Neural crest cell (in vitro differentiated cells): ENCODE measurements around the gene ANO9. TPM values are rescaled to one million over a fixed set of nuclear protein-coding genes. Genes with fewer than 3 reads are reported as not detected.

Experiments
- DNase-seq: peaks from one replicate; pipeline ENCODE4 v3.0.0; 2021; ENCODE audit warnings: low read depth, mixed read lengths, low spot score
- H3K27ac Mint-ChIP-seq: one replicate; pipeline ENCODE4 v1.8.0; 2021; ENCODE audit warnings: mild to moderate bottlenecking, mixed read lengths; ENCODE audit not compliant: unreplicated experiment
- H3K27me3 Mint-ChIP-seq: 2 replicates; pipeline ENCODE4 v1.8.0; 2021; ENCODE audit warnings: low read depth, mild to moderate bottlenecking, mixed read lengths
- H3K36me3 Mint-ChIP-seq: 2 replicates; pipeline ENCODE4 v1.8.0; 2021; ENCODE audit warnings: low read depth, mild to moderate bottlenecking, mixed read lengths
- H3K4me1 Mint-ChIP-seq: 2 replicates; pipeline ENCODE4 v1.8.0; 2021; ENCODE audit warnings: mixed read lengths
- H3K4me3 Mint-ChIP-seq: one replicate; pipeline ENCODE4 v1.8.0; 2021; ENCODE audit warnings: mild to moderate bottlenecking, mixed read lengths
- H3K9me3 Mint-ChIP-seq: 2 replicates; pipeline ENCODE4 v1.8.0; 2021; ENCODE audit warnings: mixed read lengths
- total RNA-seq: library from RNA; stranded (reverse); gene quantifications from 2 replicates; pipeline ENCODE4 v1.2.1, GENCODE V29; 2021
- TF ChIP-seq, protein P1 (sequence below): fragments of 200-600 bp; sonication (generic); conservative IDR thresholded peaks from 2 replicates; pipeline ENCODE4 v1.5.0; 2021; ENCODE audit warnings: antibody characterized with exemption, mild to moderate bottlenecking

The ANO9 gene
- total RNA-seq, 1 donor from 2014 or later = not detected

DNA sequence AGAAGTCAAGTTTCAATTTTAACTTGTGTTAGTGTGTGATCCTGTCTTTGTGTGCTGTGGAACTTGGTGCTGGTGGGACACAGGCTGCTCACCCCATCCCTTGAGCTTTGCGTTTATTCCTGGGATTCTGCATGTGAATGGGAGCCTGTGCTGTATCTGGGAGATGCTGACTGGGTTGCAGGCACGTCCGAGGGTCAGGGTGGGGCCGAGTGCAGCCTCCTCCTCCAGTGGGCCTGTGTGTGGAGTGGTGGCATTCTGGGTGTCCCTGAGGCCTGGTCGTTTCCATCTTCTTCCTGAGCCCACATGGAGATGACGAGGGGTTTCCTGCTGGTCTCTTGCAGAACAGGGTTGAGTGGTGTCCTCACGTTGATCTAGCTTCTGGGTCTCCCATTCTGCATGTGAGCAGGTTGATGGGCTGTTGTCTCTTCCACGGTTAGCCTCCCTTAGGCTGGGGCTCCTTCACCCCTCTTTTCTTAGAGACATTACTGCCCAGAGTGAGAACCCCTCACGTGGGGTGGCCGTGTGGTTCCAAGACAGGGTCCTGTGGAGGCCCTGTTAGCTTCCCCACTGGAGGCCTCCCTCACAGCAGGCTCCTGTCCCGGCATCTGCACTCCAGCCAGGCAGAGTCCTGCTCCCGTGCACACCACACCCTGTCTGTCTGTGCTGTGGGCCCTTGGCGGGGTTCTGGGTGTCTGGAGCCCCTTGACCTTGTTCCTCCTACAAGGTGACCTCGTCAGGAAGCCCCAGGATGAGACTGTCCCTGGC, 13.2 kb upstream of the ANO9 start:
- DNase-seq = no peak
- Mint-ChIP-seq H3K9me3 (no peaks in the 10 kb centered on the region), H3K27me3 (no peaks in the 10 kb centered on the region), H3K4me1 (peaks cover 12% of the 10 kb centered on the region), H3K4me3 (peak overlapping the region; percentile 82), H3K27ac (peak overlapping the region; percentile 62), H3K36me3 (no peaks in the 10 kb centered on the region)
- TF ChIP-seq, protein P1, sequence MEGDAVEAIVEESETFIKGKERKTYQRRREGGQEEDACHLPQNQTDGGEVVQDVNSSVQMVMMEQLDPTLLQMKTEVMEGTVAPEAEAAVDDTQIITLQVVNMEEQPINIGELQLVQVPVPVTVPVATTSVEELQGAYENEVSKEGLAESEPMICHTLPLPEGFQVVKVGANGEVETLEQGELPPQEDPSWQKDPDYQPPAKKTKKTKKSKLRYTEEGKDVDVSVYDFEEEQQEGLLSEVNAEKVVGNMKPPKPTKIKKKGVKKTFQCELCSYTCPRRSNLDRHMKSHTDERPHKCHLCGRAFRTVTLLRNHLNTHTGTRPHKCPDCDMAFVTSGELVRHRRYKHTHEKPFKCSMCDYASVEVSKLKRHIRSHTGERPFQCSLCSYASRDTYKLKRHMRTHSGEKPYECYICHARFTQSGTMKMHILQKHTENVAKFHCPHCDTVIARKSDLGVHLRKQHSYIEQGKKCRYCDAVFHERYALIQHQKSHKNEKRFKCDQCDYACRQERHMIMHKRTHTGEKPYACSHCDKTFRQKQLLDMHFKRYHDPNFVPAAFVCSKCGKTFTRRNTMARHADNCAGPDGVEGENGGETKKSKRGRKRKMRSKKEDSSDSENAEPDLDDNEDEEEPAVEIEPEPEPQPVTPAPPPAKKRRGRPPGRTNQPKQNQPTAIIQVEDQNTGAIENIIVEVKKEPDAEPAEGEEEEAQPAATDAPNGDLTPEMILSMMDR = no peak

DNA sequence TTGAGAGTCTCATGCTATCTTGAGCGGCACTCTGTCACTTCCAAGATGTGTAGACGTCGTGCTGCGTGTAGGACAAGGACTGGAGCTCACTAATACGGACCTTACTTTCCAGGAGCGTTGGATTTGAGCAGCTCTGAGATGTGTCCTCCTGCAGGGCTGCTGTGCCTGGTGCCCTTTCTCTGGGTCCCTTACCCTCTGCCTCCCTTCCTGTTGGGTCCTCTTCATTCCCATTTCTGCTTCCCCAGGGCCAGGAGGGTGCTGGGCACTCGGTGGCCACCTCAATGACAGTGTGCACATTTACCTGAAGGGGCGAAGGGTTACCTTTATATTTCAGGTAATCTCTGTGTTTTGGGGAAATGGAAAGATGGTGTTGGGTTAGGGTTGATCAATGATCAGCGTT, 12.2 kb upstream of the ANO9 start:
- no peaks in the 10 kb centered on the region for H3K27me3 Mint-ChIP-seq
- H3K4me3 Mint-ChIP-seq = no peak overlapping the region
- peaks cover 14% of the 10 kb centered on the region for H3K4me1 Mint-ChIP-seq
- H3K36me3 Mint-ChIP-seq = no peaks in the 10 kb centered on the region
- H3K9me3 Mint-ChIP-seq = no peaks in the 10 kb centered on the region
- no peak for DNase-seq
- TF ChIP-seq, protein P1 = no peak
- H3K27ac Mint-ChIP-seq = no peak overlapping the region

DNA sequence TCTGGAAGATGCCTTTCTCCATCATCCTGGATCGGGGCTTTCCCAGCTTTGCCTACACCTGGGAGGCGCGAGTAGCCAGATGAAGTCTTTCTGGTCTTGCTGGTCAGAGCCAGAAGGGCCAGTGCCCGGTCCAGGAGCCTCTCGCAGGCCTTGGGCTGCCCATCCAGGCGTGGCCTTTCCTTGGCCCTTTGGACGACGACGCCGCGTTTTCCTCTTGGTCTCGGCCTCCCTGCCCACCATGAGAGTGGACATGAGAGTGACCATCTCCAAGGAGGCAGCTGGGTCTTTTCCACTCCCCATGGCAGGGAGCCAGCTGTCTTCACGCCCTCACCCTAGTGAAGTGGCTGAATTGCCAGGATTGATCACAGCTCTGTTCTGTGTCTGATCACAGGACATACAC, 11.8 kb upstream of the ANO9 start:
- no peaks in the 10 kb centered on the region for H3K27me3 Mint-ChIP-seq
- H3K9me3 Mint-ChIP-seq = no peaks in the 10 kb centered on the region
- H3K4me3 Mint-ChIP-seq = peak overlapping the region; percentile 64
- no peaks in the 10 kb centered on the region for H3K36me3 Mint-ChIP-seq
- no peak for DNase-seq
- H3K27ac Mint-ChIP-seq = no peak overlapping the region
- peaks cover 18% of the 10 kb centered on the region for H3K4me1 Mint-ChIP-seq
- TF ChIP-seq, protein P1 = no peak

DNA sequence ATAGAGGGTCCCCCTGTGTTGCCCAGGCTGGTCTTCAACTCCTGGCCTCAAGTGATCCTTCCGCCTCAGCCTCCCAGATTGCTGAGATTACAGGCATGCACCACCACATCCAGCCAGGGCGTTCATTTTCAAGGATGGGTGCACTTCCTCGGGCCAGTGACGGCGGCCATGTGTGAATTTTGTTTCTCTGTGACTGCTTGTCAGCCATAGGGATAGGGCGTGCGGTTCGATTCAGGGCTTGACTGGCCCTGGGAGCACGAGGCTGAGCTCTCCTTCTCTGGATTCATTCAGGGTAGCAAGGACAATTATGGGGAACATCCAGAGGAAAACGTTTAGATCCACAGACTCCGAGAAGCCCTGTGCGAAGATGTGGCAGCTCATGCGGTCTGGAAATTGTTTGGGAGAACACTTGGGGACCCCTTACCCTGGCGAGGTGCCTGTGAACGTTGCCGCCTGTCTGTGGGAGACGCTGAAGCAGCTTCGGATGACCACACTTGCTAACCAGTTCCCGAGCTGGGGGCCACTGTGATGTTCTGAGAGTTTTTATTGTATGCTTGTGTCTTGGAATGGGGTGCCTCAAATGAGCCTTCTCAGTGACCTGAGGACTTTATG, 11.2 kb upstream of the ANO9 start:
- H3K27me3 Mint-ChIP-seq = no peaks in the 10 kb centered on the region
- H3K4me1 Mint-ChIP-seq = peaks cover 19% of the 10 kb centered on the region

DNA sequence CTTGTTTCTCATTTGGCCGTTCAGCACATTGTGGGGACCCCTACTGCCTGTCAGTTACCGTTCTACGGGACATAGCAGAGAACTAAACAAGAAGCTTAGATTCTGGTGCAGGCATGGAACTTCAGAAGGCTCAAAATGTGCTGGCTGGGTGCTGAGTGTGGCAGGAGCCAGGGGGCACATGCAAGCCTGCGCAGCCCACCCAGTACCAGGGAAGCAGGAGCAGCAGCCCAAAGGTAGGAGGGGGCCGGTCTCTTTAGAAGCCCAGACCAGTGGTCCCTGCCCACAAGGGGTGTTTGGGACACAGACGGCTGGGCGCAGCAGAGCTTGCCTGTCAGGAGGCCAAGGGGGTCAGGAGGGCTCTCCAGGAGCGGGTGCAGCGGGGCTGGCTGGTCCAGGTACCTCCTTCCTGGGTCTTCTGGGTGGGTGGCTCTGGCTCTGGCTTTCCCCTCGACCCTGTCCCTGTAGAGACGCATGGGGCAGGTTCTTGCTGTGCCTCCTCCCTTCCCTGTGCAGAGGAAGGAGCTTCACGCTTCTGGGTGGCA, 10.5 kb upstream of the ANO9 start:
- DNase-seq = no peak
- Mint-ChIP-seq H3K36me3 (no peaks in the 10 kb centered on the region), H3K9me3 (no peaks in the 10 kb centered on the region), H3K27me3 (no peaks in the 10 kb centered on the region), H3K4me1 (peaks cover 19% of the 10 kb centered on the region), H3K27ac (no peak overlapping the region), H3K4me3 (peak overlapping the region; percentile 64)
- TF ChIP-seq, protein P1 = no peak

More for the DNA sequence above, 11.2 kb upstream of the ANO9 start:
- TF ChIP-seq, protein P1 = no peak
- H3K4me3 Mint-ChIP-seq = peak overlapping the region; percentile 64
- no peak for DNase-seq
- H3K36me3 Mint-ChIP-seq = no peaks in the 10 kb centered on the region
- H3K27ac Mint-ChIP-seq = no peak overlapping the region
- H3K9me3 Mint-ChIP-seq = no peaks in the 10 kb centered on the region
